Mesothelial cell of epicardium (in vitro differentiated cells): ENCODE data around the gene B4GALT5. TPM values are rescaled to one million over a fixed set of nuclear protein-coding genes. Genes with fewer than 3 reads are reported as not detected.
"Not testable (repeated sequence)": the region's sequence is repeated elsewhere in the genome, so short reads cannot be mapped to it uniquely, and the experiment has no call there.

ENCODE experiments used
- DNase-seq, 2 experiments: peaks; one replicate each; pipeline ENCODE4 v3.0.0; 2021; ENCODE audit warnings: low spot score in 2 of 2; ENCODE audit not compliant: unreplicated experiment in 2 of 2
- H3K27ac Mint-ChIP-seq: 2 replicates; pipeline ENCODE4 v1.8.0; 2021; ENCODE audit warnings: mixed read lengths
- H3K27me3 Mint-ChIP-seq: 2 replicates; pipeline ENCODE4 v1.8.0; 2021; ENCODE audit warnings: low read depth, mixed read lengths
- H3K36me3 Mint-ChIP-seq: 2 replicates; pipeline ENCODE4 v1.8.0; 2021; ENCODE audit warnings: mixed read lengths
- H3K4me1 Mint-ChIP-seq: 2 replicates; pipeline ENCODE4 v1.8.0; 2021; ENCODE audit warnings: mixed read lengths
- H3K4me3 Mint-ChIP-seq: 2 replicates; pipeline ENCODE4 v1.8.0; 2021; ENCODE audit warnings: mild to moderate bottlenecking, moderate library complexity, mixed read lengths
- H3K9me3 Mint-ChIP-seq: 2 replicates; pipeline ENCODE4 v1.8.0; 2021; ENCODE audit warnings: mixed read lengths
- total RNA-seq: library from RNA; stranded (reverse); gene quantifications from 3 replicates; pipeline ENCODE4 v1.2.1, GENCODE V29; 2021
- TF ChIP-seq, protein P1 (sequence below): fragments of 200-600 bp; sonication (generic); IDR thresholded peaks from one replicate; pipeline ENCODE4 v1.5.0; 2021; ENCODE audit warnings: antibody characterized with exemption; ENCODE audit not compliant: unreplicated experiment

The B4GALT5 gene
- total RNA-seq, 1 donor from 2014 or later = 52.6 TPM

DNA sequence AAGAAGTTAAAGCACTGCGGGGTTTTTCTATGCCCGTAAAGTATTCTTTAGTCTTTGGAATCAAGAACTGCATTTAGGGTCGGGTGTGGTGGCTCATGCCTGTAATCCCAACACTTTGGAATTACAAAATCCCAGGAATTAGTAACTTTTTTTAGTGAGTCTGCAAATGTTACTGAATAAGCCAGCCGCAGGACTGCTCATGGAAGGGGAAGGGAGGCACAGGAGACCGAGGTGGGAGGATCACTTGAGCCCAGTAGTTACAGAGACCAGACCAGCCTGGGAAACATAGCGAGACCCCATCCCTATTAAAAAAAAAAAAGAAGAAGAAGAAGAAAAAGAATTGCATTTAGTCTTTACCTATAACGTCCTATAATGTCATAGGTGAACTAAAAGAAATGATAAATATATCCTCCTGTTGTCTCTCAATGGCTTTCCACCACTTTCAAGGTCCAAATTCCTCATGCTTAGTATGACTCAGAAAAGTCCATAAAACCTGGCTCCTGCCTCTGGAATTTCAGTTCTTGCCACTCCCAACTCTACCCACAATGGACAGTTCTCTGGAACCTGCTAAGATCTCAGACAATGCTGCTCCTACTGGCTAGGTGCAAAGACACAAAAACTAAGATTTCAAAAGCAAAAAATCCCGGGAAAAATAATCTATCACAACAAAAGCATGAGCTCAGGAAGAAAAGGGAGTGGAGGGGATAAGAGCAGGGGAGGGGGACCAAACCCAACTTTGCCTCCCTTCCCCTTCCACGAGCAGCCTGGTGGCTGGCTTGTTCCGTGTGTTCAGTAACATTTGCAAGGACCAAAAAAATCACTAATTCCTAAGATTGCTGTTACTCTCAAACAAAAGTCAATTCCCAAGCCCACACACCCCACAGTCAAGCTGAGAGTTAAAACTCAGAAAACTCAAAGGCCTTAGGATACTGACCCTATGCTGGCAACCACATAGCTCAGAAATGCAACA lies 39.0 kb downstream of the B4GALT5 start:
- no peaks in the 10 kb centered on the region for H3K27me3 Mint-ChIP-seq
- DNase-seq = no peak
- no peak overlapping the region for H3K4me3 Mint-ChIP-seq
- H3K36me3 Mint-ChIP-seq = no peaks in the 10 kb centered on the region
- H3K27ac Mint-ChIP-seq = peak overlapping the region; percentile 52
- TF ChIP-seq, protein P1, sequence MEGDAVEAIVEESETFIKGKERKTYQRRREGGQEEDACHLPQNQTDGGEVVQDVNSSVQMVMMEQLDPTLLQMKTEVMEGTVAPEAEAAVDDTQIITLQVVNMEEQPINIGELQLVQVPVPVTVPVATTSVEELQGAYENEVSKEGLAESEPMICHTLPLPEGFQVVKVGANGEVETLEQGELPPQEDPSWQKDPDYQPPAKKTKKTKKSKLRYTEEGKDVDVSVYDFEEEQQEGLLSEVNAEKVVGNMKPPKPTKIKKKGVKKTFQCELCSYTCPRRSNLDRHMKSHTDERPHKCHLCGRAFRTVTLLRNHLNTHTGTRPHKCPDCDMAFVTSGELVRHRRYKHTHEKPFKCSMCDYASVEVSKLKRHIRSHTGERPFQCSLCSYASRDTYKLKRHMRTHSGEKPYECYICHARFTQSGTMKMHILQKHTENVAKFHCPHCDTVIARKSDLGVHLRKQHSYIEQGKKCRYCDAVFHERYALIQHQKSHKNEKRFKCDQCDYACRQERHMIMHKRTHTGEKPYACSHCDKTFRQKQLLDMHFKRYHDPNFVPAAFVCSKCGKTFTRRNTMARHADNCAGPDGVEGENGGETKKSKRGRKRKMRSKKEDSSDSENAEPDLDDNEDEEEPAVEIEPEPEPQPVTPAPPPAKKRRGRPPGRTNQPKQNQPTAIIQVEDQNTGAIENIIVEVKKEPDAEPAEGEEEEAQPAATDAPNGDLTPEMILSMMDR = no peak
- H3K4me1 Mint-ChIP-seq = peaks cover 64% of the 10 kb centered on the region
- no peaks in the 10 kb centered on the region for H3K9me3 Mint-ChIP-seq

DNA sequence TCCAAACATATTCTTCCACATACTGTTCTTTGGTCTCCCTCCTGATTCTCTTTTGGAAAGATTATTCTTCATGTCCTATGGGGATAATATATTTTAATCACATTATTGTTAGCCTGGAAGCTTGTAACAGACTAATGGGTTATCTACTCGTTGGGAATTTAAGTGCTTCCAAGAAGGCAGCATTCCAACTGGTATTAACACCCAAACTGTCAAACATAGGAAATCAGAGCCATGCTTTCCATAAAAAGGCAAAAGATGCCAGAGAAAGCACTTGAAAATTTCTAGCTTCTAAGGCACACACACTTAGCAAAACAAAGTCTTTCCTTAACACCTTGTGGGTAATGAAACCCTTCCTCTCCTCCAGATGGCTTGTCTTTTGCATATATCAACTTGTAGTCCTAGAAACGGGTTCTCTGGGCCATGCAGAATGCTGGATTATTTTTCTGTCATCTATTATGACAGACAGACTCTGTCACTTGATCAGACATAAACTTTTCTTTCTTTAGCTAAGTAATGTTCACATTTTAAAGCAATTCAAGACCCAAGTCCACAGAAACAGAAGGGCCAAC lies 41.5 kb downstream of the B4GALT5 start:
- TF ChIP-seq, protein P1 = no peak
- no peak overlapping the region for H3K27ac Mint-ChIP-seq
- no peak overlapping the region for H3K4me3 Mint-ChIP-seq
- no peaks in the 10 kb centered on the region for H3K9me3 Mint-ChIP-seq
- DNase-seq = no peak
- peaks cover 52% of the 10 kb centered on the region for H3K4me1 Mint-ChIP-seq
- no peaks in the 10 kb centered on the region for H3K27me3 Mint-ChIP-seq
- H3K36me3 Mint-ChIP-seq = no peaks in the 10 kb centered on the region

DNA sequence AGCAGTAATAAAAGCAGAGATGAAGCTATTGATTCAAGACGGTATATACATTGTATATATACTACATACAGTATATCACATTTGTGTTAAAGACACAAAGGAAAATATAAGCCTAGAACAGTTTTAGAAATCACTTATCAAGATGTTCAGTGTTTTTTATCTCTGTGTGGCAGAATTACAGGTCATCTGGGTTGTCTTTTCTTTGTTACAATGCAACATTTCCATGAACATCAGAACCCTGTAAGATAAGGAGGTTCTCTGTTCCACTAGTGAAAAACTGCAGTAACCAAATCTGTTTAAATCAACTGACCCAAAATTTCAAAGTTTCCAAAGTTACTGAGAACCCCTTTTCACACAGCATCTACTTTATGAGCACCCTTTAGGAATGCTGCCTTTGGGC lies 42.2 kb downstream of the B4GALT5 start:
- no peak overlapping the region for H3K27ac Mint-ChIP-seq
- TF ChIP-seq, protein P1 = no peak
- DNase-seq = no peak

DNA sequence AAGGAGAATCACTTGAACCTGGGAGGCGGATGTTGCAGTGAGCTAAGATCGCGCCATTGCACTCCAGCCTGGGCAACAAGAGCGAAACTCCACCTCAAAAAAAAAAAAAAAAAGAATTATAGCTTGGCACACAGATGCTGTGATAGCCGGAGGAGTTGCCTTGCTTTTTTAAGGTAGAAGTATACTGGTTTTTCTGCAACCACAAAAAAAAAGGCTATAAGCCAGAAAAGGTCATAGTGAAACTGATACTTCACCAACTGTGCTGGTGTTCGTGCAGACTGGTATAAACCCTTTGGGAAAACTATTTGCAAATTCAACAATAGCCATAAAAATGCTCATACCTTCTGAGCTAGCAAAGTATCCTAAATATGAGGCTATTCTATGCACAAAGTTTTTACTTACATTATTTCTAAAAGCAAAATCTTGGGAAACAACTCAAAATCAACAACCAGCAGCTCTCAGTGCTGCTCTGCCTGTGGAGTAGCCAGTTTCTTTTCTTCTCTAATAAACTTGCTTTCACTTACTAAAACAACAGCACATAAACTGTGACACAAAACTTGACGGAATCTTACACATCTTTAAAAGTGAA lies 44.0 kb downstream of the B4GALT5 start:
- peaks cover 29% of the 10 kb centered on the region for H3K4me1 Mint-ChIP-seq
- TF ChIP-seq, protein P1 = no peak
- no peaks in the 10 kb centered on the region for H3K9me3 Mint-ChIP-seq
- no peak for DNase-seq
- H3K4me3 Mint-ChIP-seq = no peak overlapping the region
- no peaks in the 10 kb centered on the region for H3K36me3 Mint-ChIP-seq
- no peak overlapping the region for H3K27ac Mint-ChIP-seq
- H3K27me3 Mint-ChIP-seq = no peaks in the 10 kb centered on the region

More for the DNA sequence above, 42.2 kb downstream of the B4GALT5 start:
- Mint-ChIP-seq H3K4me1 (peaks cover 46% of the 10 kb centered on the region), H3K27me3 (no peaks in the 10 kb centered on the region), H3K36me3 (no peaks in the 10 kb centered on the region), H3K9me3 (no peaks in the 10 kb centered on the region), H3K4me3 (no peak overlapping the region)

DNA sequence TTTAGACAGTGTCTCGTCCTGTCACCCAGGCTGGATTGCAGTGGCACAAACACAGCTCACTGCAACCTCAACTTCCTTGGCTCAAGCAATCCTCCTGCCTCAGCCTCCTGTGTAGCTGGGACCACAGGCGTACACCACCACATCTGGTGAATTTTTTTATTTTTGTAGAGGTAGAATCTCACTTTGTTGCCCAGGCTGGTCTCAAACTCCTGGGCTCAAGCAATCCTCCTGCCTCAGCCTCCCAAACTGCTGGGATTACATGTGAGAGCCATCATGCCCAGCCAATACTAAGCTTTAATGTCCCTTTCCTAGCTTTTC lies 44.8 kb downstream of the B4GALT5 start:
- H3K36me3 Mint-ChIP-seq, H3K4me3 Mint-ChIP-seq, H3K27me3 Mint-ChIP-seq, DNase-seq, H3K9me3 Mint-ChIP-seq: not testable (repeated sequence)
- Mint-ChIP-seq H3K4me1 (peaks cover 25% of the 10 kb centered on the region), H3K27ac (peak overlapping the region; percentile 49)
